ENCODE data around the gene OXGR1.

DNA sequence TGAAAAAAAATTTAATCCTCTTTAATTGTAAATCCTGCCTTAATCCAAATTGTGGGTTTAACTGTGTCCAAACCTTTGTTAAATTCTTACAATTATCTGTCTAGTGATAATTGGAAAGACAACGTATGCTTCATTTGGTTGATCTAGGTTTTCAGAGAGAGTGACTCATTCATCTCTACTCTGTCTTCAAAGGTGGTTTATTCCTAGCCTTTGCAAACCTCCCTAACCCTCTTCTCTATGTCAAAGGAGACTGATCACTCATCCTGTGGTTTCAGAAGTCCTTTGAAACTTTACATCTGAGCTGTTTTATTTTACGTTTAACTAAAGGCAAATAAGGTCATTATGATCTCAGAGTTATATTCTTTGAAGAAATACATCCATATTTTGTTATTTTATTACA, 8.8 kb upstream of the OXGR1 start:
- TF ChIP-seq, protein P1, sequence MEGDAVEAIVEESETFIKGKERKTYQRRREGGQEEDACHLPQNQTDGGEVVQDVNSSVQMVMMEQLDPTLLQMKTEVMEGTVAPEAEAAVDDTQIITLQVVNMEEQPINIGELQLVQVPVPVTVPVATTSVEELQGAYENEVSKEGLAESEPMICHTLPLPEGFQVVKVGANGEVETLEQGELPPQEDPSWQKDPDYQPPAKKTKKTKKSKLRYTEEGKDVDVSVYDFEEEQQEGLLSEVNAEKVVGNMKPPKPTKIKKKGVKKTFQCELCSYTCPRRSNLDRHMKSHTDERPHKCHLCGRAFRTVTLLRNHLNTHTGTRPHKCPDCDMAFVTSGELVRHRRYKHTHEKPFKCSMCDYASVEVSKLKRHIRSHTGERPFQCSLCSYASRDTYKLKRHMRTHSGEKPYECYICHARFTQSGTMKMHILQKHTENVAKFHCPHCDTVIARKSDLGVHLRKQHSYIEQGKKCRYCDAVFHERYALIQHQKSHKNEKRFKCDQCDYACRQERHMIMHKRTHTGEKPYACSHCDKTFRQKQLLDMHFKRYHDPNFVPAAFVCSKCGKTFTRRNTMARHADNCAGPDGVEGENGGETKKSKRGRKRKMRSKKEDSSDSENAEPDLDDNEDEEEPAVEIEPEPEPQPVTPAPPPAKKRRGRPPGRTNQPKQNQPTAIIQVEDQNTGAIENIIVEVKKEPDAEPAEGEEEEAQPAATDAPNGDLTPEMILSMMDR (conservative IDR thresholded peaks at IDR 0.05; ENCODE audit: low read depth, low read length), result no peak
- no peak for TF ChIP-seq POLR2A (IDR thresholded peaks at IDR 0.05; ENCODE audit: low read depth, low read length)
